GM21786 (cell line): ENCODE data around the gene IGSF9.

Source experiments
- ATAC-seq: cut with Tn5 transposase; IDR thresholded peaks from one replicate; pipeline ENCODE4 v1.9.1; 2021; ENCODE audit not compliant: unreplicated experiment

The IGSF9 gene

GRCh38 chr1:159877695-159878444 lies 67.5 kb downstream of the IGSF9 start:
- ATAC-seq = no peak
